ENCODE results near the gene TNXB.
"Not testable (repeated sequence)": the region's sequence is repeated elsewhere in the genome, so short reads cannot be mapped to it uniquely, and the experiment has no call there.

The TNXB gene

DNA sequence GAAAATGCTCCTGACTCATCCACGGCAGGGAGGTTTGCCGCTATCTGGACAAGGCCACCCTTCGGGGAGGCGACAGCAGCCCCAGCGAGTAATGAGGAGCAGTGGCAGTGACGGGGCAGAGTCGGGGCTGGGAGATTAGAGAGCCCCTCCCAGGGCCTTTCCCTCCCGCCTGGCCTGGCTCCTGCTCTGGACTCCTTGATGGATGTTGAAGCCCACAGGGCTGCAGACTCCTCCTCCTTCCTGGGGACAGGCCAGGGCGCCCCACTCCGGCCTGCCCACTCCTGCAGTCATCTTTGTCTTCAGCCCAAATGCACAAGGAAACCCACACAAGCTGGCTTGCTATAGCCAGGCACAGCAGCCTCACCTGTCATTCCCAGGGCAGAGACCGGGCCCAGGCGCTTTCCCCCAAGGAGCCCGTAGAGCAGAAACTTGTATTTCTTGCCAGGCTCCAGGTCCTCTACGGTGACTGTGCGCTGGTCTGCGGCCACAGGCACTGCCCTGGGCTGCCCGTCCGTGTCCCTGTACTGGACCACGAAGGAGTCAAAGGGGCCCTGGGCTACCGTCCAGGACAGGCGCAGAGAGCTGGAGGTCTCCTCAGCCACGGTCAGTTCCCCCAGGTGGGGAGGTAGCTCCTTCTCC, 63.2 kb downstream of the TNXB start:
- H3K9ac ChIP-seq (ENCODE audit: low read length): no peak overlapping the region
- H3K27me3 ChIP-seq (ENCODE audit: low read depth, low read length): peaks cover under 1% of the 10 kb centered on the region
- H3K79me2 ChIP-seq (ENCODE audit: low read length): no peaks in the 10 kb centered on the region
- no peak overlapping the region for H3K27ac ChIP-seq (ENCODE audit: low read length)
- TF ChIP-seq EZH2phosphoT487 (IDR thresholded peaks at IDR 0.05; ENCODE audit: low read depth): no peak
- TF ChIP-seq, protein P1, sequence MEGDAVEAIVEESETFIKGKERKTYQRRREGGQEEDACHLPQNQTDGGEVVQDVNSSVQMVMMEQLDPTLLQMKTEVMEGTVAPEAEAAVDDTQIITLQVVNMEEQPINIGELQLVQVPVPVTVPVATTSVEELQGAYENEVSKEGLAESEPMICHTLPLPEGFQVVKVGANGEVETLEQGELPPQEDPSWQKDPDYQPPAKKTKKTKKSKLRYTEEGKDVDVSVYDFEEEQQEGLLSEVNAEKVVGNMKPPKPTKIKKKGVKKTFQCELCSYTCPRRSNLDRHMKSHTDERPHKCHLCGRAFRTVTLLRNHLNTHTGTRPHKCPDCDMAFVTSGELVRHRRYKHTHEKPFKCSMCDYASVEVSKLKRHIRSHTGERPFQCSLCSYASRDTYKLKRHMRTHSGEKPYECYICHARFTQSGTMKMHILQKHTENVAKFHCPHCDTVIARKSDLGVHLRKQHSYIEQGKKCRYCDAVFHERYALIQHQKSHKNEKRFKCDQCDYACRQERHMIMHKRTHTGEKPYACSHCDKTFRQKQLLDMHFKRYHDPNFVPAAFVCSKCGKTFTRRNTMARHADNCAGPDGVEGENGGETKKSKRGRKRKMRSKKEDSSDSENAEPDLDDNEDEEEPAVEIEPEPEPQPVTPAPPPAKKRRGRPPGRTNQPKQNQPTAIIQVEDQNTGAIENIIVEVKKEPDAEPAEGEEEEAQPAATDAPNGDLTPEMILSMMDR (IDR thresholded peaks at IDR 0.05; ENCODE audit: low read depth, low read length): no peak
- no peaks in the 10 kb centered on the region for H3K9me3 ChIP-seq (ENCODE audit: insufficient read depth, low read length)
- no peak overlapping the region for H3K4me3 ChIP-seq (ENCODE audit: low read length)
- no peaks in the 10 kb centered on the region for H4K20me1 ChIP-seq (ENCODE audit: insufficient read depth, low read length)
- H3K4me1 ChIP-seq (ENCODE audit: low read length): peaks cover 4% of the 10 kb centered on the region; the same call in 1 of the 2 replicates
- no peak overlapping the region for H2AFZ ChIP-seq (ENCODE audit: low read depth, low read length)
- no peak overlapping the region for H3K4me2 ChIP-seq (ENCODE audit: low read length)
- no peaks in the 10 kb centered on the region for H3K36me3 ChIP-seq (replicated peaks; ENCODE audit: low read depth, low read length)

DNA sequence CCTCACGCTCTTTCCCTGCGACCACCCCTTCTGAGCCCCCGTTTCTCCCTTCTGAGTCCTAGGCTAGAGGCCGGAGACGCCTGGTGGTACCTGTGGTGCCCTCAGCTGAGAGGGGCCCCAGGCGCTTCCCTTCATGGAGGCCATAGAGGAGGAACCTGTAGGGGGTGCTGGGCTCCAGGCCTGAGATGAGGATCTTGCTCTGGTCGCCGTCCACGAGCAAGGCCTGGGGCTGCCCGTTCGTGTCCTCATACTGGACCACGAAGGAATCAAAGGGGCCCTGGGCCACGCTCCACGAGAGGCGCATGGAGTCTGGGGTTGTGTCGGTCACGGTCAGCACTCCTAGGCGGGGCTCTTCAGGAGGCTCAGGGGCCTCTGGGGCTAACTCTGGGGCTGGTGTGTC, 64.2 kb downstream of the TNXB start:
- not testable (repeated sequence) for H3K79me2 ChIP-seq (ENCODE audit: low read length); H3K4me1 ChIP-seq (ENCODE audit: low read length); H3K9me3 ChIP-seq (ENCODE audit: insufficient read depth, low read length); H3K27ac ChIP-seq (ENCODE audit: low read length); H3K36me3 ChIP-seq (replicated peaks; ENCODE audit: low read depth, low read length); H2AFZ ChIP-seq (ENCODE audit: low read depth, low read length); H3K4me2 ChIP-seq (ENCODE audit: low read length); H3K9ac ChIP-seq (ENCODE audit: low read length); H3K27me3 ChIP-seq (ENCODE audit: low read depth, low read length); H4K20me1 ChIP-seq (ENCODE audit: insufficient read depth, low read length); H3K4me3 ChIP-seq (ENCODE audit: low read length)

DNA sequence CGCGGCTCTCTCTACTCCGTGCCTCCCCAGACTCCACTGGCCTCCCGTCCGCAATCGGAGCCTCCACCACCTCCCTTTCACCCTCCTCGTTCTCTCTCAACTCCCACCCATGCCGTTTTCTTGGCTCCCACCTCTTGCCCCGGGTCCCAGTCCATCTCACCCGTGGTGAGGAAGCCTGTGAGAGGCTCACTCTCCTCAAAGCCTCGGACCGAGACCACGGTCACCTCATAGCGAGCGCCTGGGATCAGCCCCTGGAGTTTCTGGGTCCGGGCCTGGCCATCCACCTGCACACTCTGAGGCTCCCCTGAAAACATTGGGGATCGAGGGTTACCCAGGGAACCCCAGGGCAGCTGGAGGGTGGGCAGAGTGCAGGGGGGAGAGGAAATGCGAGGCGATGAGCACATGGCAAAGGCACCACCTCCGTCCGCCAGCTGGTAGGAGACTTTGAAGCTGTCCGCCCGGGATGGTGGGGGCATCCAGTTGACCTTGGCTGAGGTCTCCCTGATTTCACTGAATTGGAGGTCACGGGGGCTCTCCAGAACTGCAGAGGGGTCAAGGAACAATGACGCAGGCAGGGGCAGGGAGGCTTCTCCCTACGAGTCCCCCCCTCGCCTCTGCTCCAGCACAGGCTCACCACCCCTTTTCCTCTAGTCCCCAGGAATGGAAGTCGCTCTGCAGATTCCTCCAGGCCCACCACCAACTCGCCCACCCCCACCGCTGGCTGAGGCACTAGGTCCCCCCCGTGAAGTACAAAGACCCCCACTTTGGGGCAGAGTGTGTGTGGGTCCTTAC, 65.4 kb downstream of the TNXB start:
- not testable (repeated sequence) for H3K4me3 ChIP-seq (ENCODE audit: low read length); H3K36me3 ChIP-seq (replicated peaks; ENCODE audit: low read depth, low read length); H3K27ac ChIP-seq (ENCODE audit: low read length); H2AFZ ChIP-seq (ENCODE audit: low read depth, low read length); H3K27me3 ChIP-seq (ENCODE audit: low read depth, low read length); H3K9me3 ChIP-seq (ENCODE audit: insufficient read depth, low read length); H3K9ac ChIP-seq (ENCODE audit: low read length); H3K4me1 ChIP-seq (ENCODE audit: low read length); H4K20me1 ChIP-seq (ENCODE audit: insufficient read depth, low read length); H3K4me2 ChIP-seq (ENCODE audit: low read length); H3K79me2 ChIP-seq (ENCODE audit: low read length)

DNA sequence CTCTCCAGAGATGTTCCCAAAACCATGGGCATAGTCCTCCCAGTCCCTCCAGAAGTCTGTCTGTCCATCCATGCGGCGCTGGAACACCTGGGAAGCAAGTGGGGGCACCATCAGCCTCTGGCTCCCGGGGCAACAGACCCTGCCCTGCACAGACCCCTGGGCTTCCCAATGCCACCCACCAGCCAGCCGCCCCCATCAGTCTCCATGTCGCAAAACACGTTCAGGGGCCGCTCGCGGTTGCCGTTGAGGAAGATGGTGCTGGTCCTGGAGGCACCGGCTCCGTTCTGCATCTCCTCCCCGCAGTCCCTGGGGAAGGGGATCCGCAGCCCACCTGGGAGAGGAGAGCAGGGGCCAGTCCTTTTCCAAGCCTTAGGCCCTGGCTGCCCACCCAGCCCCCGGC, 66.9 kb downstream of the TNXB start:
- not testable (repeated sequence) for H2AFZ ChIP-seq (ENCODE audit: low read depth, low read length); H3K9ac ChIP-seq (ENCODE audit: low read length); H3K36me3 ChIP-seq (replicated peaks; ENCODE audit: low read depth, low read length); H3K9me3 ChIP-seq (ENCODE audit: insufficient read depth, low read length); H3K4me2 ChIP-seq (ENCODE audit: low read length); H3K27me3 ChIP-seq (ENCODE audit: low read depth, low read length); H3K4me3 ChIP-seq (ENCODE audit: low read length); H3K4me1 ChIP-seq (ENCODE audit: low read length); H3K79me2 ChIP-seq (ENCODE audit: low read length); H4K20me1 ChIP-seq (ENCODE audit: insufficient read depth, low read length); H3K27ac ChIP-seq (ENCODE audit: low read length)

DNA sequence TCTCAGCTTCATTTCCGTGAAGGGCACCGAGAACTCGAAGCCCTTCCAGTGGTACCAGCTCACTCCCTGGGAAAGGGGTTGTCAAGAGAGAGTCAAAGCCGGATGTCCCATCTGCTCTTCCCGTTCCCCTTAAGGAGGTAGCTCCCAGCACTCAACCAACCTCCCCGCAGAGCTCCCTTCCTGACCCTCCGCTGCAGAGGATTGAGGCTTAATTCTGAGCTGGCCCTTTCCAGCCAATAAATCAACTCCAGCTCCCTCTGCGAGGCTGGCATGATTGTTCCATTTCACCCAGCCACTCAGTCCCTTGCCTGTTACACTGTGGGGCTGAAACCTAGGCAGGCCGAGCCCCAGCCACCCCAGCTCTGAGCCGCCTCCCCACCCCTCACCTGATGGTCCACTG, 67.8 kb downstream of the TNXB start:
- not testable (repeated sequence) for H3K27ac ChIP-seq (ENCODE audit: low read length); H4K20me1 ChIP-seq (ENCODE audit: insufficient read depth, low read length); H2AFZ ChIP-seq (ENCODE audit: low read depth, low read length); H3K4me3 ChIP-seq (ENCODE audit: low read length); H3K4me1 ChIP-seq (ENCODE audit: low read length); H3K27me3 ChIP-seq (ENCODE audit: low read depth, low read length); H3K9me3 ChIP-seq (ENCODE audit: insufficient read depth, low read length); H3K36me3 ChIP-seq (replicated peaks; ENCODE audit: low read depth, low read length); H3K4me2 ChIP-seq (ENCODE audit: low read length); H3K79me2 ChIP-seq (ENCODE audit: low read length); H3K9ac ChIP-seq (ENCODE audit: low read length)

DNA sequence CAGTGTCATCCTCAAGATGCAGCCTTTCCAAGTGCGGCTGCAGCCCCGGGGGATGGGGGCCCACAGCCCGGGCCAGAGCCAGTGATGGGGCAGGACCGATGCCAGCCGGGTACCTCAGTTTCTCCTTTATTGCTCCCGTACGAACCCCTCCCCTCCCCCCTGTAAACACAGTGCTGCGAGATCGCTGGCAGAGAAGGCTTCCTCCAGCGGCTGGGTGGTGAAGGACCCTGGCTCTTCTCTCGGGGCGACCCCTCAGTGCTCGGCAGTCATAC, 68.2 kb downstream of the TNXB start:
- not testable (repeated sequence) for H3K9me3 ChIP-seq (ENCODE audit: insufficient read depth, low read length); H3K36me3 ChIP-seq (replicated peaks; ENCODE audit: low read depth, low read length); H3K4me1 ChIP-seq (ENCODE audit: low read length); H3K9ac ChIP-seq (ENCODE audit: low read length); H3K79me2 ChIP-seq (ENCODE audit: low read length); H4K20me1 ChIP-seq (ENCODE audit: insufficient read depth, low read length); H3K27me3 ChIP-seq (ENCODE audit: low read depth, low read length); H3K27ac ChIP-seq (ENCODE audit: low read length); H3K4me3 ChIP-seq (ENCODE audit: low read length); H3K4me2 ChIP-seq (ENCODE audit: low read length); H2AFZ ChIP-seq (ENCODE audit: low read depth, low read length)

DNA sequence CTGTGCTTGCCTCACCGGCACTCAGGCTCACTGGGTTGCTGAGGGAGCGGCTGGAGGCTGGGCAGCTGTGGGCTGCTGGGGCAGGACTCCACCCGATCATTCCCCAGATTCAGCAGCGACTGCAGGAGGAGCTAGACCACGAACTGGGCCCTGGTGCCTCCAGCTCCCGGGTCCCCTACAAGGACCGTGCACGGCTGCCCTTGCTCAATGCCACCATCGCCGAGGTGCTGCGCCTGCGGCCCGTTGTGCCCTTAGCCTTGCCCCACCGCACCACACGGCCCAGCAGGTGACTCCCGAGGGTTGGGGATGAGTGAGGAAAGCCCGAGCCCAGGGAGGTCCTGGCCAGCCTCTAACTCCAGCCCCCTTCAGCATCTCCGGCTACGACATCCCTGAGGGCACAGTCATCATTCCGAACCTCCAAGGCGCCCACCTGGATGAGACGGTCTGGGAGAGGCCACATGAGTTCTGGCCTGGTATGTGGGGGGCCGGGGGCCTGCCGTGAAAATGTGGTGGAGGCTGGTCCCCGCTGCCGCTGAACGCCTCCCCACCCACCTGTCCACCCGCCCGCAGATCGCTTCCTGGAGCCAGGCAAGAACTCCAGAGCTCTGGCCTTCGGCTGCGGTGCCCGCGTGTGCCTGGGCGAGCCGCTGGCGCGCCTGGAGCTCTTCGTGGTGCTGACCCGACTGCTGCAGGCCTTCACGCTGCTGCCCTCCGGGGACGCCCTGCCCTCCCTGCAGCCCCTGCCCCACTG, 68.7 kb downstream of the TNXB start:
- not testable (repeated sequence) for H3K9ac ChIP-seq (ENCODE audit: low read length); H3K4me1 ChIP-seq (ENCODE audit: low read length); H3K79me2 ChIP-seq (ENCODE audit: low read length); H4K20me1 ChIP-seq (ENCODE audit: insufficient read depth, low read length); H3K9me3 ChIP-seq (ENCODE audit: insufficient read depth, low read length); H3K36me3 ChIP-seq (replicated peaks; ENCODE audit: low read depth, low read length); H2AFZ ChIP-seq (ENCODE audit: low read depth, low read length); H3K4me2 ChIP-seq (ENCODE audit: low read length); H3K4me3 ChIP-seq (ENCODE audit: low read length); H3K27ac ChIP-seq (ENCODE audit: low read length); H3K27me3 ChIP-seq (ENCODE audit: low read depth, low read length)

DNA sequence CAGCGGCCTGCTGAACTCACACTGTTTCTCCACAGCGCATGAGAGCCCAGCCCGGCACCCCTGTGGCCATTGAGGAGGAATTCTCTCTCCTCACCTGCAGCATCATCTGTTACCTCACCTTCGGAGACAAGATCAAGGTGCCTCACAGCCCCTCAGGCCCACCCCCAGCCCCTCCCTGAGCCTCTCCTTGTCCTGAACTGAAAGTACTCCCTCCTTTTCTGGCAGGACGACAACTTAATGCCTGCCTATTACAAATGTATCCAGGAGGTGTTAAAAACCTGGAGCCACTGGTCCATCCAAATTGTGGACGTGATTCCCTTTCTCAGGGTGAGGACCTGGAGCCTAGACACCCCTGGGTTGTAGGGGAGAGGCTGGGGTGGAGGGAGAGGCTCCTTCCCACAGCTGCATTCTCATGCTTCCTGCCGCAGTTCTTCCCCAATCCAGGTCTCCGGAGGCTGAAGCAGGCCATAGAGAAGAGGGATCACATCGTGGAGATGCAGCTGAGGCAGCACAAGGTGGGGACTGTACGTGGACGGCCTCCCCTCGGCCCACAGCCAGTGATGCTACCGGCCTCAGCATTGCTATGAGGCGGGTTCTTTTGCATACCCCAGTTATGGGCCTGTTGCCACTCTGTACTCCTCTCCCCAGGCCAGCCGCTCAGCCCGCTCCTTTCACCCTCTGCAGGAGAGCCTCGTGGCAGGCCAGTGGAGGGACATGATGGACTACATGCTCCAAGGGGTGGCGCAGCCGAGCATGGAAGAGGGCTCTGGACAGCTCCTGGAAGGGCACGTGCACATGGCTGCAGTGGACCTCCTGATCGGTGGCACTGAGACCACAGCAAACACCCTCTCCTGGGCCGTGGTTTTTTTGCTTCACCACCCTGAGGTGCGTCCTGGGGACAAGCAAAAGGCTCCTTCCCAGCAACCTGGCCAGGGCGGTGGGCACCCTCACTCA, 69.5 kb downstream of the TNXB start:
- H2AFZ ChIP-seq (ENCODE audit: low read depth, low read length); H3K79me2 ChIP-seq (ENCODE audit: low read length); H3K4me2 ChIP-seq (ENCODE audit: low read length); H3K36me3 ChIP-seq (replicated peaks; ENCODE audit: low read depth, low read length); H4K20me1 ChIP-seq (ENCODE audit: insufficient read depth, low read length); H3K4me3 ChIP-seq (ENCODE audit: low read length); H3K9me3 ChIP-seq (ENCODE audit: insufficient read depth, low read length); H3K27me3 ChIP-seq (ENCODE audit: low read depth, low read length); H3K9ac ChIP-seq (ENCODE audit: low read length); H3K27ac ChIP-seq (ENCODE audit: low read length); H3K4me1 ChIP-seq (ENCODE audit: low read length): not testable (repeated sequence)

Measured in OCI-LY3 (cell line).